Measurements from ENCODE around the gene NEK3.
"Not testable (repeated sequence)": the region's sequence is repeated elsewhere in the genome, so short reads cannot be mapped to it uniquely, and the experiment has no call there.

Gene NEK3

DNA sequence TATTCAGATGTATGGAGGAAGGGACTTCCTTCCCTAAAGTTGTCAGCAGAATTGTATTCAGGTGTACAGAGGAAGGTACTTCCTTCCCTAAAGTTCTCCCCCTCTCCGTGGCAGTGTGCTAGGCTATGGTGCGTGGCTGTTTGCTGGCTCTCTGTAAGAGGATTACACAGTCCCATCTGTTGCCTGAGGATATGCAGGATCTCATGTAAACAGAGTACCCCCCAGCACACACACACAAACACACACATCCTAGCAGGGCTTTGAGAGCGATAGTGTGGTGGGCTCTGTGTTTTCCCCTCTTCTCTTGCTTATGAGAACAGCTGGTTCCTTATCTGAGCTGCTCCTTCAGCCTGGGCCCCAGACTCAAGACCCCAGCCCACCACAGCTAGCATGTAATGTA lies 40.8 kb downstream of the NEK3 start:
- no peak for DNase-seq (ENCODE audit: low spot score)

DNA sequence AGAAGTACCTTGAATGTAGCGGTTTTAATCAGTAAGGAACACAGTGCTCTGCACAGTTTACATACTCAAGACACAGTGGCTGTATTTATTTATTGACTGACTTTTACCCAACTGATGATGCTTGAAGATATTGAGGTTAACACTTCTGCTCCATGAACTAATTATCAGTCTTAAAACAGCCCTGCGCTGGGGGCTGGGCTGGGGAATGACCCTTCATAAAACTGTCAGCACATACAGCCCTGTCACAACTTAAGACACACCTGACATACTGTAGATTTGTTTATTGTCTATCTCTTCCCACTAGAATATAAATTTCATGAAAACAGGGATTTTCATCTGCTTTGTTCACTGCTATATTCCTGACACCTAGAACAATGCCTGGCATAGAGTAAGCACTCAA lies 41.3 kb downstream of the NEK3 start:
- DNase-seq (ENCODE audit: low spot score): no peak

DNA sequence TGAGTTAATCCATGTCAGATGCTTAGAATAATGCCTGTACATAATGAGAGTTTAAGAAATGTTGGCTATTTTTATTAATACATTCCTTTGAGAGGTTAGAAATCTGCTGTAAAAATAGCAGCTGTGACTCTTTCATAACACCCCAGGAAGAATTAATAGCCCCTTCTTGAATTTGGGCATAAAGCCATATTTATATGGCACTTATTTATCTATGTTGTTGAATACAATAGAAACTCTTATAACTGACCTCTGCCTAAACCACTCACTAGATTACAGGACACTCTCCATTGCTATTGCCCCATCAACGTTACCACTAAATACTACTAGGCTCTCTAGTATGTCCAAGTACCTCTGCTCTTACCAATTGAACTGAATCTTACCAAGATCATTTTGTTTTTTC lies 46.8 kb downstream of the NEK3 start:
- no peak for DNase-seq (ENCODE audit: low spot score)

DNA sequence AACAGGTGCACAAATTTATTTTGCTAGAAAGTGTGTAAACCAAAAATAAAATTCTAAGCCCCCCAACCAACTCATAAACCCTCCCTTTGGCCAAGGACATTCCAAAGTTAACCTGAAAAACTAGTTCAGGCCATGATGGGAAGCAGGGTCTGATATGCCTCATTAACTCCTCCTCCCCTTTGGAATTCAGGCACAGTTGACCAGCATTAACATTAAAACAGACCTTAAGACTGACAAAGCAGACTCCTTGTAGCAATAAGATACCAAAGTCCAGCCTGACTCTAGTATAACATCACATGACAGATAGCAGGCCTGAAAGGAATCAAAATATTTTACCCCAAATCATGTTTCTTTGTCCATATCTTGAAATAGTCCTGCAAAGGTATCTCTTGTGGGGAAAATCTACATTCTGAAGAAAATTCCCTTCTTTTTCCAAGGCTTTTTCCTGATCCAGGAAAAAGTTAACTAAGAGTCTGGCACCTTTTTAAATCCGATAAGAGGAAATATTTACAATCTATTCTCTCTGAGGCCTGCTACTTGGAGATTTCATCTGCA lies 50.2 kb downstream of the NEK3 start:
- no peak for DNase-seq (ENCODE audit: low spot score)

DNA sequence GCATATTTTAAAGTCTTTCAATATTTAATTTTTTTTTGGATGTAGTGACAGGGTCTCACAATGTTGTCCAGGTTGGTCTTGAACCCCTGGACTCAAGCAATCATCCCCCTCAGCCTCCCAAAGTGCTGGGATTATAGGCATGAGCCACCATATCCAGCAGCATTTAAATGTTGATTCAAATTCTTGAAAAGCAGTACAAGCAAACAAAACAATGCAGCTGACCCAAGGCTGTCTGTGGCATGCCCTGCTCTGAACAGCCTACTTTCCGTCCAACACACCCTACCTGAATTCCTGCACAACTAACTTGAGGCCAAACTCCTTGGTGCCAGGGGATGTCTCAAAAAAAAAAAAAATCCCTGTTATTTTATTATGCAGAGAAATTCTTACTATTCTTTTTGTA lies 53.6 kb downstream of the NEK3 start:
- DNase-seq (ENCODE audit: low spot score): no peak

DNA sequence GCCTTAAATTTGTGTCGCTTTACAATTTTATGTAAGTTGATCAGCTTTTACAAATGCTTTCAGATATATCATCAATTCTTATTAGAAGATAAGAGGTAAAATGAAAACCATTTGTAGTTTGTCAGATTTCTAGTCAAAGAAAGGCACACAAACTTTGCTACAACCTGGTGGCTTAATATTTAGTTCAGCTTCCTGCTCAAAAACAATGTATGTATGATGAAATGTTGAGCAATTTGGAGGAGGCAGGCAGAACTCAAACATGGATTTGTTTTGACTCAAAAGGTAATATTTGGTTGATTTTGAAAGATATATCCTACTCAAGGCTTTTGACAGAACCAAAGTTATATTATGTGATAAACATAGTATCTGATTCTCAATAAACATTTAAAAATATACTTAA lies 54.8 kb downstream of the NEK3 start:
- DNase-seq (ENCODE audit: low spot score): no peak

DNA sequence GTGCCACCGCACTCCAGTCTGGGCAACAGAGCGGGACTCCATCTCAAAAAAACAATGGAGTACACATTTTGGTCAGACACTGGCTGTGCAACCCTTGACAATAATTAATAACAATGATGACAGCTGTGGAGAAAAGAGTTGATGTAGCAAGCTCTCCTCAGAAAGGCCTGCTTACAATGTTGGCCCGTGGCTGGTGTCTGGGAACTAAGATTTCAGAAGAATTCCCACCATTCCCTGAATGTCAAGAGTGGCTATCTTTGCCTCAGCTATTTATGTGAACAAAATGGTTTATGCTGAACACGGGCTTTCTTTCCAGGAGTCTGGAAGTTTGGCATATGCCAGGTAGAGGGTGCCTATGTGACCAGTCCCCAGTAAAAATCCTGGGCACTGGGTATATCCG lies 56.0 kb downstream of the NEK3 start:
- no peak for DNase-seq (ENCODE audit: low spot score)

DNA sequence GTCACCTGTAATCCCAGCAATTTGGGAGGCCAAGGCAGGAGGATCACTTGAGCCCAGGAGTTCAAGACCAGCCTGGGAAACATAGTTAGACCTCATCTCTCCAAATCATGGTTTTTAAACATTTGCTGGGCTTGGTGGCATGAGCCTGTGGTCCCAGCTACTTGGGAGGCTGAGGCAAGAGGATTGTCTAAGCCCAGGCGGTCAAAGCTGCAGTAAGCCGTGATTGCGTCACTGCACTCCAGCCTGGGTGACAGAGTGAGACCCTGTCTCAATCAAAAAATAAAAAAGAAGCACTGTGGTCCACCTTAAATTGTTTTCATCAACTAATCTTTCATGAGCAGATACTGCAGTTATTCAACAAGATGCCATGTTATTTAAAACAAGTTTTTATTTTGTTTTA lies 57.0 kb downstream of the NEK3 start:
- not testable (repeated sequence) for DNase-seq (ENCODE audit: low spot score)

DNA sequence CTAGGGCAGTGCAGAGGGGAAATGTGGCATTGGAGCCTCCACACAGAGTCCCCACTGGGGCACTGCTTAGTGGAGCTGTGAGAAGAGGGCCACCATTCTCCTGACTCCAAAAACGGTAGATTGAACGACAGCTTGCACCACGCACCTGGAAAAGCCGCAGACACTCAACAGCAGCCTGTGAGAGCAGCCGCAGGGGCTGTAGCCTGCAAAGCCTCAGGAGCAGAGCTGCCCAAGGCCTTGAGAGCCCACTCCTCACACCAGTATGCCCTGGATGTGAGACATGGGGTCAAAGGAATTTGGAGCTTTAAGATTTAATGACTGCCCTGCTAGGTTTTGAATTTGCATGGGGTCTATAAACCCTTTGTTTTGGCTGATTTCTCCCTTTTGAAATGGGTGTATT lies 62.2 kb downstream of the NEK3 start:
- no peak for DNase-seq (ENCODE audit: low spot score)

DNA sequence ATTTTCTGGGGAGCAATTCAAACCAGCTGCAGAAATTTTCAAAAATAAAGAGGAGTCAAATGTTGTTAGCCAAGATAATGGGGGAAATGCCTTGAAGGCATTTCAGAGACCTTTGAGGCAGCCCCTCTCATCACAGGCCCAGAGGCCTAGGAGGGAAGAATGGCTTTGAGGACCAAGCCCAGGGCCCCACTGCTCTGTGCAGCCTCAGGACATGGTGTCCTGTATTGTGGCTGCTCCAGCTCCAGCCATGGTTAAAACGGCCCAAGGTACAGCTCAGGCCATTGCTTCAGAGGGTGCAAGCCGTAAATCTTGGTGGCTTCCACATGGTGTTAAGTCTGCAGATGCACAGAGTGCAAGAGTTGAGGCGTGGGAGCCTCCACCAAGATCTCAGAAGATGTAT lies 62.6 kb downstream of the NEK3 start:
- DNase-seq (ENCODE audit: low spot score): no peak

DNA sequence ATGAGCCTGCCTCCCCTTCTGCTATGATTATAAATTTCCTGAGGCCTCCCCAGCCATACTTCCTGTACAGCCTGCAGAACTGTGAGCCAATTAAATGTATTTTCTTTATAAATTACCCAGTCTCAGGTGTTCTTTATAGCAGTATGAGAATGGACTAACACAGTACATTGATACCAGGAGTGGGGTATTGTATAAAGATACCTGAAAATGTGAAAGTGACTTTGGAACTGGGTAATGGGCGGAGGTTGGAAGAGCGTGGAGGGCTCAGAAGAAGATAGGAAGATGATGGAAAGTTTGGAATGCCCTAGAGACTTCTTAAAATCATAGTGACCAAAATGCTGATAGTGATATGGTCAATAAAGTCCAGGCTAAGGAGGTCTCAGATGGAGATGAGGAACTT lies 63.3 kb downstream of the NEK3 start:
- DNase-seq (ENCODE audit: low spot score): no peak

DNA sequence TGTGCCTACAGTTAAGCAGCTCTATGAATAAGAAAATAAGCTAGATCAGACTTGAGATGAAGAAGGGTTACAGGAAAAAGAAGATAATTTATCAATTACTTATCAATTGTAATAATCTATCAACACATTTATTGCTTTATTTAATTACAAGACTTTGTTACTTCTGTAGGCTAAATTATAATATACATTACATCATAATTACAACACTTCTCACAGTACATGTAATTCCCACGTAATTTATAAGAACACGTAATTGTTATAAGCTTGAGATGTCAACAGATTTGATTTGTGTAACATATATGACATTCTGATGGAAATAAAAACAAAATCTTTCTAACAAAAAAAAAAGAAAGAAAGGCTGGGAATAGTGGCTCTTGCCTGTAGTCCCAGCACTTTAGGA lies 67.3 kb downstream of the NEK3 start:
- DNase-seq (ENCODE audit: low spot score): no peak

DNA sequence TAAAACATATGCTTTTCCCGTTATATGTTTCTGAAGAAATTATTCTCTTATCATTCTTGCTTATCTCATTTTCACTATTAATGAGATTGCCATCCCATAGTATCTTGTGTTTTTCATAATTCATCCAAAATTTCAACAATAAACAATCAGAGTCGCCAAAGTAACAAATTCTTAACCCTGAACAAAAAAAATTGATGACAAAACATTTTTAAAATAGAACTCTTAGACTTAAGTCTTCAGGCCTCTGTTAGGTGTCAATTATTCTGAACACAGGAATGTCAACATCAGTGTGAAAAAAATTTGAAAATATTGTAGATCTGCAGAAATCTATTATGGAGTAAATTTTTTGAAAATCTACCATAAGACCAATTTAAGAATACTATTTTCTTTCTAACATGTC lies 67.9 kb downstream of the NEK3 start:
- no peak for DNase-seq (ENCODE audit: low spot score)

DNA sequence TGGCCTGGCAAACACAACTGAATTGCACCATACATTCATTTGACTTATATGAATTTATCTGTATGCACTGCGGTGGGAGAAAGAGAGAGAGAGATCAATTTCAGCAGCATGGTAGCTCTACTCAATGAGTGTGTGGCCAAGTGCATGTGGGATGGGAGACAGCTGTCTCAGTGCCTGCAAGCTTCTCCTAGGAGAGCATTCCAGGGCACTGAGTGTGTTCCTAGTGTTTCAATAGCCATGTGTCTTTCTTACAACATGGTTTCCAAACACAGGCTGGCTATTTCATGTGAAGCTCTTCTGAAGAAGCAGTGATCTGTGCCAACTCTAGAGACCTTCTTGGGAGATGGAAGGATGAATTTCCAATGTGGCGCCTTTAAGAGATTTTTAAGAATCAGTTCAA lies 74.0 kb downstream of the NEK3 start:
- DNase-seq (ENCODE audit: low spot score): no peak

DNA sequence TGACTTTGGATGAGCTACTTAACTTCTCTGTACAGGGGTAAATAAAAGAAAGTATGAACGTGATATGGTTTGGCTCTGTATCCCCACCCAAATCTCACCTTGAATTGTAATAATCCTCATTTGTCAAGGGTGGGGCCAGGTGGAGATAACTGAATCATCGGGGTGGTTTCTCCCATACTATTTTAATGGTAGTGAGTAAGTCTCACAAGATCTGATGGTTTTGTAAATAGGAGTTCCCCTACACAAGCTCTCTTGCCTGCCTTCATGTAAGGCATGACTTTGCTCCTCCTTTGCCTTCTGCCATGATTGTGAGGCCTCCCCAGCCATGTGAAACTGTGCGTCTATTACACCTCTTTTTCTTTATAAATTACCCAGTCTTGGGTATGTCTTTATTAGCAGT lies 74.4 kb downstream of the NEK3 start:
- not testable (repeated sequence) for DNase-seq (ENCODE audit: low spot score)

Measured in pons (tissue), 1 donor.